Uterus (tissue), 4 donors: Measurements from ENCODE around the gene PSMD2. TPM values are rescaled to one million over a fixed set of nuclear protein-coding genes. Genes with fewer than 3 reads are reported as not detected.

Experiments
- DNase-seq, 2 donors: peaks; one replicate each; pipeline ENCODE4 v3.0.0-alpha.2; 2019 to 2020
- H3K27ac ChIP-seq, 2 donors: fragments of 200-600 bp; sonication (generic); 1 replicate in 1 of 2; 2 replicates in 1 of 2; pipeline ENCODE4 v1.5.1; 2016 to 2018
- H3K27me3 ChIP-seq, 2 donors: fragments of 200-600 bp; sonication (generic); one replicate each; pipeline ENCODE4 v1.5.1; 2018 to 2019; ENCODE audit warnings: control low read depth in 1 of 2
- H3K36me3 ChIP-seq, 2 donors: fragments of 200-600 bp; sonication (generic); one replicate each; pipeline ENCODE4 v1.5.1; 2019; ENCODE audit warnings: control low read depth in 1 of 2
- H3K4me1 ChIP-seq, 2 donors: fragments of 200-600 bp; sonication (generic); one replicate each; pipeline ENCODE4 v1.5.1; 2018 to 2019; ENCODE audit warnings: control low read depth in 1 of 2
- H3K4me3 ChIP-seq, 2 donors: fragments of 200-600 bp; sonication (generic); 1 replicate in 1 of 2; 2 replicates in 1 of 2; pipeline ENCODE4 v1.5.1; 2018 to 2019; ENCODE audit warnings: mild to moderate bottlenecking in 1 of 2
- H3K9me3 ChIP-seq, 2 donors: fragments of 200-600 bp; sonication (generic); one replicate each; pipeline ENCODE4 v1.5.1; 2019; ENCODE audit warnings: control low read depth in 1 of 2
- POLR2A ChIP-seq, 2 donors: fragments of 450-650 bp; IDR thresholded peaks; one replicate each; pipeline ENCODE4 v1.6.1; 2016; ENCODE audit warnings: antibody characterized with exemption in 2 of 2, mild to moderate bottlenecking in 1 of 2, moderate library complexity in 1 of 2
- intact Hi-C: fragments of 100-400 bp; cut with DNase I; formaldehyde crosslinking; loops from one replicate; pipeline ENCODE4 v1.15.1; 2023; ENCODE audit warnings: low total_unique reads
- total RNA-seq, 4 donors: library from RNA; depleted of rRNA in 3 of 4; stranded (reverse); fragments of >200 nt in 3 of 4; gene quantifications; one replicate each; pipeline versions ENCODE4 v1.1.0 to v1.2.4, GENCODE V29; 2014 to 2023
- TF ChIP-seq, protein P1 (sequence below), 4 experiments: fragments of 200-600 bp in 2 of 4; fragments of 450-650 bp in 2 of 4; sonication (generic) in 2 of 4; IDR thresholded peaks; one replicate each; pipeline ENCODE4 v1.5.1; 2016 to 2019; ENCODE audit warnings: antibody characterized with exemption in 4 of 4, mild to moderate bottlenecking in 2 of 4, moderate library complexity in 1 of 4
- donor health status: DM: yes; HTN: yes; CAD: no.

PSMD2 gene
- total RNA-seq, 4 donors from 2014 or later, result 117 to 275 (median 147) TPM

DNA sequence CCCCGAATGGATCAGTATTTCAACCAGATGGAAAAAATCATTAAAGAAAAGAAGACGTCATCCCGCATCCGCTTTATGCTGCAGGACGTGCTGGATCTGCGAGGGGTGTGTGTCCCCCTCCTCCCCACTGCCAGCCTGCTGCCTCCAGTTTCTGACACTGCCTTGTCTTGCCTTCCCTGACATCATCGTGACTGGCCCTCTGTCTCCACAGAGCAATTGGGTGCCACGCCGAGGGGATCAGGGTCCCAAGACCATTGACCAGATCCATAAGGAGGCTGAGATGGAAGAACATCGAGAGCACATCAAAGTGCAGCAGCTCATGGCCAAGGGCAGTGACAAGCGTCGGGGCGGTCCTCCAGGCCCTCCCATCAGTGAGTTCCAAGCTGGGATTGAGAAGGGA is 26.2 kb downstream of the PSMD2 start:
- intact Hi-C loops, result no loop called here

DNA sequence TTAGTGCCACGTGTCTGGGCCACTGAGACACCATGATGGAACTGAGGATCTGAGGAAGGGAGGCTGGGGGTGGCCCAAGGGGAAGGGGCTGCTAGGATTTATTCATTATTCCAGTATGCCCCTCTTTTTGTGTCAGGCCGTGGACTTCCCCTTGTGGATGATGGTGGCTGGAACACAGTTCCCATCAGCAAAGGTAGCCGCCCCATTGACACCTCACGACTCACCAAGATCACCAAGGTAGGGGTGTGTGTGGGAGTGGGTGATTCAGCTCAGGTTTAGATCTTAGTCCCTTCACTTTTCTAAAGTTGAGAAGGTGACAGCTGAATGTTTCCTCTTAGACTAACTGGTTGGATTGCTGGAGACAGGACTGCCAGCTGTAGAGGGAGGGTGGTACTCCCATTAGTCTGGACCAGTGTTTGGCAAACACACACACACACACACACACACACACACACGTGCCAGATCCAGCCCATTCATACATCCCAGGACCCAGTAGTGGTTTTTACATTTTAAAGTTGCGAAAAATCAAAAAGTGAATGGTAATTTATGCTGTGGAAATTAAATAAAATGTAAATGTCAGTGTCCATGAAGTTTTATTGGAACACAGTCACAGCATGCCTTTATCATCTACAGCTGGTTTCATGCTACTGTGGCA is 26.8 kb downstream of the PSMD2 start:
- TF ChIP-seq POLR2A (IDR thresholded peaks at IDR 0.05), result no peak
- TF ChIP-seq, protein P1, sequence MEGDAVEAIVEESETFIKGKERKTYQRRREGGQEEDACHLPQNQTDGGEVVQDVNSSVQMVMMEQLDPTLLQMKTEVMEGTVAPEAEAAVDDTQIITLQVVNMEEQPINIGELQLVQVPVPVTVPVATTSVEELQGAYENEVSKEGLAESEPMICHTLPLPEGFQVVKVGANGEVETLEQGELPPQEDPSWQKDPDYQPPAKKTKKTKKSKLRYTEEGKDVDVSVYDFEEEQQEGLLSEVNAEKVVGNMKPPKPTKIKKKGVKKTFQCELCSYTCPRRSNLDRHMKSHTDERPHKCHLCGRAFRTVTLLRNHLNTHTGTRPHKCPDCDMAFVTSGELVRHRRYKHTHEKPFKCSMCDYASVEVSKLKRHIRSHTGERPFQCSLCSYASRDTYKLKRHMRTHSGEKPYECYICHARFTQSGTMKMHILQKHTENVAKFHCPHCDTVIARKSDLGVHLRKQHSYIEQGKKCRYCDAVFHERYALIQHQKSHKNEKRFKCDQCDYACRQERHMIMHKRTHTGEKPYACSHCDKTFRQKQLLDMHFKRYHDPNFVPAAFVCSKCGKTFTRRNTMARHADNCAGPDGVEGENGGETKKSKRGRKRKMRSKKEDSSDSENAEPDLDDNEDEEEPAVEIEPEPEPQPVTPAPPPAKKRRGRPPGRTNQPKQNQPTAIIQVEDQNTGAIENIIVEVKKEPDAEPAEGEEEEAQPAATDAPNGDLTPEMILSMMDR (IDR thresholded peaks at IDR 0.05), result no peak
- Histone ChIP-seq H3K27ac (no peak overlapping the region), H3K4me3 (no peak overlapping the region), H3K27me3 (no peaks in the 10 kb centered on the region), H3K4me1 (no peaks in the 10 kb centered on the region), H3K9me3 (no peaks in the 10 kb centered on the region), H3K36me3 (no peaks in the 10 kb centered on the region)
- DNase-seq, result no peak
- intact Hi-C loops, result no loop called here

More for the DNA sequence above, 26.2 kb downstream of the PSMD2 start:
- Histone ChIP-seq H3K4me1 (no peaks in the 10 kb centered on the region), H3K36me3 (no peaks in the 10 kb centered on the region), H3K9me3 (no peaks in the 10 kb centered on the region), H3K4me3 (no peak overlapping the region), H3K27ac (no peak overlapping the region), H3K27me3 (no peaks in the 10 kb centered on the region)
- TF ChIP-seq, protein P1 (IDR thresholded peaks at IDR 0.05), result no peak
- no peak for TF ChIP-seq POLR2A (IDR thresholded peaks at IDR 0.05)
- no peak for DNase-seq

GRCh38 chr3:184327171-184327570 is 28.1 kb downstream of the PSMD2 start:
- H3K27me3 ChIP-seq, result no peaks in the 10 kb centered on the region
- TF ChIP-seq, protein P1 (IDR thresholded peaks at IDR 0.05), result no peak
- no peak for TF ChIP-seq POLR2A (IDR thresholded peaks at IDR 0.05)
- DNase-seq, result no peak
- intact Hi-C loops, result no loop called here
- no peak overlapping the region for H3K27ac ChIP-seq
- no peaks in the 10 kb centered on the region for H3K9me3 ChIP-seq
- H3K36me3 ChIP-seq, result no peaks in the 10 kb centered on the region
- no peak overlapping the region for H3K4me3 ChIP-seq
- no peaks in the 10 kb centered on the region for H3K4me1 ChIP-seq

DNA sequence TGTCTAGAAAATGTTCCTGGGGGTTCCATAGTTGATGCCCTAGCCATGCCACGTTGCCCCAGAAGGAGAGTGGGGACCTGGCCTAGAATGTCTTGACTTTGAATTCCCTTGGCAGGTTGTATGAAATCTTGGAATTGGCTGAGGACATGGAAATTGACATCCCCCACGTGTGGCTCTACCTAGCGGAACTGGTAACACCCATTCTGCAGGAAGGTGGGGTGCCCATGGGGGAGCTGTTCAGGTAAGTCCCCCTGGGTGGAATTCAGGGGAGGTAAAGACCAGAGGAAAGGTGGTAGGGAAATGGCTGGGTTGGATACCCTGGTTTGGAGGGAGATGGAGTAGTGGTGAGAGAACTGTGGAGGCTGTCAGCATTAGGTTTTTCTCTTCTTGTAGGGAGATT is 29.5 kb downstream of the PSMD2 start:
- H3K4me1 ChIP-seq, result no peaks in the 10 kb centered on the region
- TF ChIP-seq, protein P1 (IDR thresholded peaks at IDR 0.05), result no peak
- H3K9me3 ChIP-seq, result no peaks in the 10 kb centered on the region
- intact Hi-C loops, result no loop called here
- H3K36me3 ChIP-seq, result no peaks in the 10 kb centered on the region
- H3K4me3 ChIP-seq, result no peak overlapping the region
- H3K27ac ChIP-seq, result no peak overlapping the region
- DNase-seq, result no peak
- H3K27me3 ChIP-seq, result no peaks in the 10 kb centered on the region

DNA sequence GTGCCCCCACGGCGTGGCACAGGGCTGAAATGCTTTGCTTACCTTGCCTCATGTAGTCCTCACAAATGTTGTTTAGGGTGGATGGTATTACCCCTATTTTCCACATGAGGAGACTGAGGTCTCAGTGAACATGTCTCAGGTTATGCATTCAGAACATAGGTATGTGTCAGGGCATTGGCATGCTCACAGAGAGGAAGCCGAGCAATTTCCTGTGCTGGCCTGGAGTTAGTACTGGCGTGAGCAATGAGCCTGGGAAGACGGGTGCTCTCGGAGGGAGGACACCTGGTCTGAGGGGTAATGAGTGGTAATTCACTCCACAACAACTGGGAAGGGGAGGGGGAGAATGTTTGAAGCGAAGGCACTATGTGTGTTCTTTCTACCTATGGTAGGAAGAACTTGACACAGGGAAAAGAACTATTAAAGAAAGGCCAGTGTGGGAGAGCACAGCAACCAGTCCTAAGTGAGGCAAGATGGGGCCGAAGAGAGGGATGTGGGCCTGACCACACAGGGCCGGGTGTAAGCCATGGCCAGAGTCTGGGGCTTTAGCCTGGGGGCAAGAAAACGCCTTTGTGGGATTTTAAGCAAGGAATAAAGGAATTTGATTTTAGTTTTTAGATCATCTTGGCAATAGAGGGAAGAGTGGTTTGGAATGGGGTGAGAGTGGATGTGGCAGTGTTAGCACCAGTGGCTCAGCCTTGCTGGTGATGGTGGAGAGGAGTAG is 33.5 kb downstream of the PSMD2 start:
- H3K27me3 ChIP-seq, result no peaks in the 10 kb centered on the region
- intact Hi-C loops, result no loop called here
- no peak overlapping the region for H3K4me3 ChIP-seq
- H3K36me3 ChIP-seq, result no peaks in the 10 kb centered on the region
- H3K4me1 ChIP-seq, result no peaks in the 10 kb centered on the region
- H3K27ac ChIP-seq, result peak overlapping the region in 1 of 2 donors; percentile 51
- no peak for TF ChIP-seq POLR2A (IDR thresholded peaks at IDR 0.05)
- TF ChIP-seq, protein P1 (IDR thresholded peaks at IDR 0.05), result no peak
- DNase-seq, result no peak
- no peaks in the 10 kb centered on the region for H3K9me3 ChIP-seq
